ENCODE results near the gene SLC44A5. TPM values are rescaled to one million over a fixed set of nuclear protein-coding genes. Genes with fewer than 3 reads are reported as not detected.

The SLC44A5 gene
- total RNA-seq, 1 experiment from 2014 or later = 0.80 TPM

DNA sequence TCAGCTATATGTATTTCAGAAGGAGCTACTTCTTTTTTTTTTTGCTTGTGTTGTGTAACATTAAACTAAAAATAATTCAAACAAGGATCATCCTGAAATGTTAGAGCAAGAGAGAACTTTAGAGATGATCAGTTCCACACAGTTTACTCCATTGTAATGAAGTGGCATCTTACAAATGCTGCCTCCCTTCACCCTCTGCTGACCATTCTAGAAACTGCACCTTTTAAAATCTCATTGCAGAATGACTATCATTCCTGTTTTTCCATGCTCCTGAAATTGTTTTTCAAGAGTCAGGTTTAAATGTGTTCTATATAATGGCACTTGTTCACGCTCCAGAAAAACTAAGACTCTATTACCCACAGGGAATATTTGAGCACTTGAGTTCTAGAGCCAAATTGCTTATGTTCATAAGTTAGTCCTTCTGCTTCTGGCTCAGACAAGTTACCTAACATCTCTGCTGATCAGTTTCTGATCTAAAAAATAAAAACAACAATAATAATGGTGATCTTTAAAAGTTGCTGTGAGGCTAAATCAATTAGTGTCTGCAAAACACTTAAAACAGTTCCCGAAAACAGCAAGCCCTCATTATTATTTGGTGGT is 21.5 kb upstream of the SLC44A5 start:
- H3K36me3 ChIP-seq (ENCODE audit: insufficient read depth, low read length, poor library complexity, severe bottlenecking) = no peaks in the 10 kb centered on the region
- peak; percentile 54 for DNase-seq (ENCODE audit: low spot score)
- intact Hi-C loops (cut with micrococcal nuclease; ENCODE audit: unreplicated experiment) = loop anchor here (1.0 to 10.0 kb wide), 2 partner anchors 369 to 398 kb away; no protein-coding TSS in a partner anchor
- TF ChIP-seq, protein P1, sequence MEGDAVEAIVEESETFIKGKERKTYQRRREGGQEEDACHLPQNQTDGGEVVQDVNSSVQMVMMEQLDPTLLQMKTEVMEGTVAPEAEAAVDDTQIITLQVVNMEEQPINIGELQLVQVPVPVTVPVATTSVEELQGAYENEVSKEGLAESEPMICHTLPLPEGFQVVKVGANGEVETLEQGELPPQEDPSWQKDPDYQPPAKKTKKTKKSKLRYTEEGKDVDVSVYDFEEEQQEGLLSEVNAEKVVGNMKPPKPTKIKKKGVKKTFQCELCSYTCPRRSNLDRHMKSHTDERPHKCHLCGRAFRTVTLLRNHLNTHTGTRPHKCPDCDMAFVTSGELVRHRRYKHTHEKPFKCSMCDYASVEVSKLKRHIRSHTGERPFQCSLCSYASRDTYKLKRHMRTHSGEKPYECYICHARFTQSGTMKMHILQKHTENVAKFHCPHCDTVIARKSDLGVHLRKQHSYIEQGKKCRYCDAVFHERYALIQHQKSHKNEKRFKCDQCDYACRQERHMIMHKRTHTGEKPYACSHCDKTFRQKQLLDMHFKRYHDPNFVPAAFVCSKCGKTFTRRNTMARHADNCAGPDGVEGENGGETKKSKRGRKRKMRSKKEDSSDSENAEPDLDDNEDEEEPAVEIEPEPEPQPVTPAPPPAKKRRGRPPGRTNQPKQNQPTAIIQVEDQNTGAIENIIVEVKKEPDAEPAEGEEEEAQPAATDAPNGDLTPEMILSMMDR (conservative IDR thresholded peaks at IDR 0.05; ENCODE audit: low read depth, low read length) = peak; percentile 77
- TF ChIP-seq EZH2 (IDR thresholded peaks at IDR 0.05; ENCODE audit: borderline replicate concordance, low read depth, low read length, poor library complexity, severe bottlenecking) = no peak
- ChIA-PET CTCF (interaction anchor here (0.6 to 0.9 kb wide), 2 partner anchors 346 to 367 kb away, joined by 4 to 5 read pairs; no protein-coding TSS in a partner anchor), POLR2A (ENCODE audit: low non-redundant PET) (no interaction called here)
- H3K4me3 ChIP-seq (ENCODE audit: low read depth, low read length, poor library complexity, severe bottlenecking) = no peak overlapping the region
- peaks cover 10% of the 10 kb centered on the region for H3K4me1 ChIP-seq (ENCODE audit: insufficient read depth, low read length, poor library complexity, severe bottlenecking)
- no peak overlapping the region for H3K27ac ChIP-seq (ENCODE audit: low read depth, low read length, poor library complexity, severe bottlenecking)
- H3K9me3 ChIP-seq (ENCODE audit: low read depth, low read length, poor library complexity, severe bottlenecking) = no peaks in the 10 kb centered on the region
- no peaks in the 10 kb centered on the region for H3K27me3 ChIP-seq (replicated peaks; ENCODE audit: insufficient read depth, low read depth, low read length, poor library complexity)
- BruUV-seq (replicated peaks) = no TSS peak

DNA sequence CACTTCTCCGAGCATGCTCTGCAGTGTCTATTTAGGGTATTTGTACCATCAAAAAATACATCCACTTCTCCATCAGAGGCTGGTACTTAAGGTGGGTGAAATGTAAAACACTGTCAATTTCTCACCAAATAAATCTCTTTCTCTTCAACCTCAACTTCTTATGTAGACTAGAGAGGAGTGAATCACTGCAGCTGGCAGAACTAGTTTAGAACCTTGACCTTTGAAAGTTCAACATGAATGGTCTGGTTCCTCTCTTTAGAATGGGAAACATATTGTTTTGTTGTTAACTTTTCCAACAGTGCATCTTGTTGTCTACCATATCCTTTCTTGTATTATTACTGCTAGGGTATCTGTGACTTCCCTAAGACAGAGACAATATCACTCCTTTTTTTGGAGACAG is 20.1 kb upstream of the SLC44A5 start:
- intact Hi-C loops (cut with micrococcal nuclease; ENCODE audit: unreplicated experiment) = loop anchor here (10.0 kb wide), 1 partner anchor 396 kb away; no protein-coding TSS in a partner anchor
- CTCF ChIA-PET = no interaction called here
- POLR2A ChIA-PET (ENCODE audit: low non-redundant PET) = no interaction called here

DNA sequence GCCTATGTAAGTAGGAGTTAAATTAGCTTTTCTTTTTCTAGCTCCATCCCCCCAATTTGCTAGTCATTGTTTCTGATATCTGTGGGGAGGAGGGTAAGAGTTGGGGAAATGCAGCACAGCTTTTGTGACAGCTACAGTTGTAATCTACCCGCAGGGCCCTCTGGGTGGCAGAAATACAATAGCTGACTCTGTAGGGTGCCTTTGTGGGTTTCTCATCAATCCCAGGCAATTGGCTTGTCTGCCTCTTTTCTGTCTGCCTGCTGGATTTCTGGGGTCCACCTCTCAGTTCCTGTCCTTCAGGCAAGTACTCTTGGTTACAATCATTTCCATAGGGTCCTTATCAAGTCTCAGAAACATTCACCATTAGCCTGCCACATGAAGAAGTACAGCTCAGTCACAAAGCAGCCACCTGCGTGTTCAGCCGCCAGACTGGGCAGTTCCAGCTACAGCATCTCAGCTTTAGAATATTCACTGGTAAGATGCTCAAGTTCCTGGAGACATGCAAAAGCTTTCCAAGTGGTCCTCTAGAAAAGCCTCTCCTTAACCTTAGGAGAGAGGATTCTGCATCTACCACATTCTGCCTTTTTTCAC is 19.2 kb upstream of the SLC44A5 start:
- CTCF ChIA-PET = interaction anchor here (1.0 kb wide), 1 partner anchor 15 kb away, joined by 4 read pairs; no protein-coding TSS in a partner anchor
- TF ChIP-seq EZH2 (IDR thresholded peaks at IDR 0.05; ENCODE audit: borderline replicate concordance, low read depth, low read length, poor library complexity, severe bottlenecking) = no peak
- TF ChIP-seq, protein P1 (conservative IDR thresholded peaks at IDR 0.05; ENCODE audit: low read depth, low read length) = no peak
- Histone ChIP-seq H3K27ac (ENCODE audit: low read depth, low read length, poor library complexity, severe bottlenecking) (no peak overlapping the region), H3K27me3 (replicated peaks; ENCODE audit: insufficient read depth, low read depth, low read length, poor library complexity) (no peaks in the 10 kb centered on the region), H3K4me3 (ENCODE audit: low read depth, low read length, poor library complexity, severe bottlenecking) (no peak overlapping the region), H3K9me3 (ENCODE audit: low read depth, low read length, poor library complexity, severe bottlenecking) (no peaks in the 10 kb centered on the region), H3K36me3 (ENCODE audit: insufficient read depth, low read length, poor library complexity, severe bottlenecking) (no peaks in the 10 kb centered on the region), H3K4me1 (ENCODE audit: insufficient read depth, low read length, poor library complexity, severe bottlenecking) (peaks cover 21% of the 10 kb centered on the region)
- POLR2A ChIA-PET (ENCODE audit: low non-redundant PET) = no interaction called here
- BruUV-seq (replicated peaks) = no TSS peak
- intact Hi-C loops (cut with micrococcal nuclease; ENCODE audit: unreplicated experiment) = loop anchor here (10.0 kb wide), 1 partner anchor 395 kb away; no protein-coding TSS in a partner anchor
- DNase-seq (ENCODE audit: low spot score) = peak; percentile 74

More for the DNA sequence above, 20.1 kb upstream of the SLC44A5 start:
- Histone ChIP-seq H3K4me1 (ENCODE audit: insufficient read depth, low read length, poor library complexity, severe bottlenecking) (peaks cover 15% of the 10 kb centered on the region), H3K27me3 (replicated peaks; ENCODE audit: insufficient read depth, low read depth, low read length, poor library complexity) (no peaks in the 10 kb centered on the region), H3K4me3 (ENCODE audit: low read depth, low read length, poor library complexity, severe bottlenecking) (no peak overlapping the region), H3K9me3 (ENCODE audit: low read depth, low read length, poor library complexity, severe bottlenecking) (no peaks in the 10 kb centered on the region), H3K27ac (ENCODE audit: low read depth, low read length, poor library complexity, severe bottlenecking) (no peak overlapping the region), H3K36me3 (ENCODE audit: insufficient read depth, low read length, poor library complexity, severe bottlenecking) (no peaks in the 10 kb centered on the region)
- no TSS peak for BruUV-seq (replicated peaks)
- TF ChIP-seq, protein P1 (conservative IDR thresholded peaks at IDR 0.05; ENCODE audit: low read depth, low read length) = no peak
- TF ChIP-seq EZH2 (IDR thresholded peaks at IDR 0.05; ENCODE audit: borderline replicate concordance, low read depth, low read length, poor library complexity, severe bottlenecking) = no peak
- no peak for DNase-seq (ENCODE audit: low spot score)
